H1 (cell line): ENCODE results near the gene SPIRE1. TPM values are rescaled to one million over a fixed set of nuclear protein-coding genes. Genes with fewer than 3 reads are reported as not detected.

Source experiments
- BCL11A ChIP-seq, 2 experiments: IDR thresholded peaks; one replicate each; pipeline ENCODE4 v1.6.1; 2011; ENCODE audit warnings: low read depth in 2 of 2, low read length in 2 of 2, mild to moderate bottlenecking in 2 of 2
- POU5F1 ChIP-seq: IDR thresholded peaks from 2 replicates; pipeline ENCODE4 v1.6.1; 2011; ENCODE audit warnings: low read depth, mild to moderate bottlenecking, low read length, moderate library complexity
- polyA plus RNA-seq, 7 experiments: library from polyadenylated mRNA; depleted of rRNA in 3 of 7; stranded (reverse) in 5 of 7; unstranded in 2 of 7; fragments of >200 nt in 5 of 7; fragments of 200-250 nt in 2 of 7; gene quantifications; 1 replicate in 5 of 7; 2 replicates in 1 of 7; 4 replicates in 1 of 7; pipeline versions ENCODE4 v1.2.1 to v1.2.3, GENCODE V29; 2011 to 2013; ENCODE audit warnings: missing spikeins in 2 of 7, mixed read lengths in 2 of 7
- total RNA-seq: library from RNA; stranded (reverse); fragmentation: NEBNext Ultra II Directional; extraction: Animal tissue kit (Norgen Biotek cat#: 25700); gene quantifications from 2 replicates; pipeline ENCODE4 v1.2.1, GENCODE V29; 2021
- TF ChIP-seq, protein P1 (sequence below): IDR thresholded peaks from 2 replicates; pipeline ENCODE4 v1.6.1; 2012; ENCODE audit warnings: inconsistent platforms

The SPIRE1 gene
- total and polyA plus RNA-seq, 2 of the 8 experiments (the other 6 are each of a cell fraction or from before 2014, with no cell fraction given): 6.0 to 21.5 TPM

DNA sequence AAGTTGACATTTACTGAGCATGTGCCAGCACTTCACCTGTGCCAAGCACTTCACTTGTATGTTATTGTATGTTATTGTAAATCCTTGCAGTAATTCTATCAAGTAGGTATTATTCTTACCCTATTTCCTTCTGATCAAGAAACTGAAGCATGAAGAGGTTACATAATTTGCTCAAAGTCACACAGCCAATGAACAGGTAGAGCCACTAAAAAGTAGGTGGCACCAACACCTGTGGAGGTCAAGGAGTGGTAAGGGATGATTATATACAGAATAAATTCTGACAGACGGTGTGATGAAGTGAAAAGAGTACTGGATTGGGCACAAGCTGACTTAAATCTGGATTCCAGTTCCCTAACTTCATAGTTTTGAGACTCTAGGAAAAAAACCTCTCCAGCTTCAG lies 71.0 kb downstream of the SPIRE1 start (continued):
- TF ChIP-seq, protein P1, sequence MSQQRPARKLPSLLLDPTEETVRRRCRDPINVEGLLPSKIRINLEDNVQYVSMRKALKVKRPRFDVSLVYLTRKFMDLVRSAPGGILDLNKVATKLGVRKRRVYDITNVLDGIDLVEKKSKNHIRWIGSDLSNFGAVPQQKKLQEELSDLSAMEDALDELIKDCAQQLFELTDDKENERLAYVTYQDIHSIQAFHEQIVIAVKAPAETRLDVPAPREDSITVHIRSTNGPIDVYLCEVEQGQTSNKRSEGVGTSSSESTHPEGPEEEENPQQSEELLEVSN: no peak
- TF ChIP-seq BCL11A (IDR thresholded peaks at IDR 0.05; ENCODE audit: low read depth in 2 of 2, low read length in 2 of 2) (no peak), POU5F1 (no peak)
